Neural cell (in vitro differentiated cells): ENCODE results near the gene PSEN1. TPM values are rescaled to one million over a fixed set of nuclear protein-coding genes. Genes with fewer than 3 reads are reported as not detected.
"Not testable (repeated sequence)": the region's sequence is repeated elsewhere in the genome, so short reads cannot be mapped to it uniquely, and the experiment has no call there.

ENCODE experiments used
- H2AFZ ChIP-seq: fragments of 200-600, 300-800 bp; sonication (generic), shearing (Covaris generic); 2 replicates; pipeline ENCODE4 v1.6.0; 2014; ENCODE audit warnings: low read depth, mild to moderate bottlenecking, antibody characterized with exemption, low read length, moderate library complexity
- H3F3A ChIP-seq: fragments of 200-600 bp; shearing (Covaris generic); 2 replicates; pipeline ENCODE4 v1.6.1; 2016; ENCODE audit warnings: mild to moderate bottlenecking, moderate library complexity, mixed read lengths, antibody characterized with exemption, low read length; ENCODE audit not compliant: insufficient read depth, poor library complexity, severe bottlenecking
- H3K27ac ChIP-seq: fragments of 200-600, 300-800 bp; sonication (generic), shearing (Covaris generic); 2 replicates; pipeline ENCODE4 v1.5.1; 2014; ENCODE audit warnings: mild to moderate bottlenecking, low read length, moderate library complexity
- H3K27me3 ChIP-seq: fragments of 300-800, 200-600 bp; sonication (generic), shearing (Covaris generic); 2 replicates; pipeline ENCODE4 v1.6.0; 2014; ENCODE audit warnings: mild to moderate bottlenecking, low read depth, low read length, moderate library complexity; ENCODE audit not compliant: insufficient read depth
- H3K36me3 ChIP-seq: fragments of 300-800, 200-600 bp; sonication (generic), shearing (Covaris generic); 2 replicates; pipeline ENCODE4 v1.5.1; 2014; ENCODE audit warnings: mild to moderate bottlenecking, antibody characterized with exemption, low read length, moderate library complexity; ENCODE audit not compliant: insufficient read depth
- H3K4me2 ChIP-seq: fragments of 300-800, 200-600 bp; sonication (generic), shearing (Covaris generic); 2 replicates; pipeline ENCODE4 v1.6.0; 2014; ENCODE audit warnings: mild to moderate bottlenecking, low read length
- H3K4me3 ChIP-seq: fragments of 300-800, 200-600 bp; sonication (generic), shearing (Covaris generic); 2 replicates; pipeline ENCODE4 v1.5.1; 2014; ENCODE audit warnings: mild to moderate bottlenecking, low read length, moderate library complexity
- H3K79me2 ChIP-seq: fragments of 200-600 bp; shearing (Covaris generic); replicated peaks from 2 replicates; pipeline ENCODE4 v1.6.0; 2014; ENCODE audit warnings: mild to moderate bottlenecking, low read length, moderate library complexity; ENCODE audit not compliant: insufficient read depth
- H3K9ac ChIP-seq: fragments of 300-800, 200-600 bp; sonication (generic), shearing (Covaris generic); 2 replicates; pipeline ENCODE4 v1.6.1; 2016; ENCODE audit warnings: mild to moderate bottlenecking, low read length, mixed read lengths
- H3K9me2 ChIP-seq: fragments of 200-600 bp; shearing (Covaris generic); 2 replicates; pipeline ENCODE4 v1.6.1; 2016; ENCODE audit warnings: mild to moderate bottlenecking, low read length, mixed read lengths; ENCODE audit not compliant: insufficient read depth
- H3K9me3 ChIP-seq: fragments of 200-600, 300-800 bp; sonication (generic), shearing (Covaris generic); 2 replicates; pipeline ENCODE4 v1.6.1; 2016; ENCODE audit warnings: mild to moderate bottlenecking, mixed run types, low read length, moderate library complexity, mixed read lengths
- H4K20me1 ChIP-seq: fragments of 200-600 bp; shearing (Covaris generic); 2 replicates; pipeline ENCODE4 v1.6.1; 2016; ENCODE audit warnings: mild to moderate bottlenecking, mixed run types; ENCODE audit not compliant: insufficient read depth
- CTCF ChIP-seq: fragments of 450-650 bp; IDR thresholded peaks from 2 replicates; pipeline ENCODE4 v1.5.1; 2014; ENCODE audit warnings: antibody characterized with exemption, mild to moderate bottlenecking, moderate library complexity; ENCODE audit not compliant: poor library complexity, severe bottlenecking
- EP300 ChIP-seq: fragments of 450-650 bp; conservative IDR thresholded peaks from 2 replicates; pipeline ENCODE4 v1.6.1; 2014; ENCODE audit warnings: antibody characterized with exemption, mild to moderate bottlenecking, moderate library complexity; ENCODE audit not compliant: poor library complexity, severe bottlenecking
- EZH2 ChIP-seq: fragments of 200-600, 300-800 bp; shearing (Covaris generic), sonication (generic); IDR thresholded peaks from 2 replicates; pipeline ENCODE4 v1.6.1; 2014; ENCODE audit warnings: antibody characterized with exemption, low read length, borderline replicate concordance, mild to moderate bottlenecking; ENCODE audit not compliant: insufficient read depth, poor library complexity, severe bottlenecking
- MXI1 ChIP-seq: fragments of 450-650 bp; conservative IDR thresholded peaks from 2 replicates; pipeline ENCODE4 v1.6.1; 2014; ENCODE audit warnings: antibody characterized with exemption, mild to moderate bottlenecking; ENCODE audit not compliant: poor library complexity, severe bottlenecking
- POLR2AphosphoS5 ChIP-seq: IDR thresholded peaks from 2 replicates; pipeline ENCODE4 v1.6.1; 2012
- RAD21 ChIP-seq: fragments of 450-650 bp; conservative IDR thresholded peaks from 2 replicates; pipeline ENCODE4 v1.6.1; 2014; ENCODE audit warnings: antibody characterized with exemption, mild to moderate bottlenecking, moderate library complexity
- REST ChIP-seq: IDR thresholded peaks from 2 replicates; pipeline ENCODE4 v1.6.1; 2012; ENCODE audit warnings: borderline replicate concordance
- SMC3 ChIP-seq: fragments of 450-650 bp; conservative IDR thresholded peaks from 2 replicates; pipeline ENCODE4 v1.6.1; 2014; ENCODE audit warnings: antibody characterized with exemption, mild to moderate bottlenecking, moderate library complexity; ENCODE audit not compliant: poor library complexity
- TAF1 ChIP-seq: IDR thresholded peaks from 2 replicates; pipeline ENCODE4 v1.6.1; 2012; ENCODE audit warnings: low read depth
- polyA plus RNA-seq: library from polyadenylated mRNA; depleted of rRNA; stranded (reverse); fragments of >200 nt; gene quantifications from 2 replicates; pipeline ENCODE4 v1.2.3, GENCODE V29; 2014

PSEN1 gene
- polyA plus RNA-seq, 1 donor from 2014 or later = 40.3 TPM

DNA sequence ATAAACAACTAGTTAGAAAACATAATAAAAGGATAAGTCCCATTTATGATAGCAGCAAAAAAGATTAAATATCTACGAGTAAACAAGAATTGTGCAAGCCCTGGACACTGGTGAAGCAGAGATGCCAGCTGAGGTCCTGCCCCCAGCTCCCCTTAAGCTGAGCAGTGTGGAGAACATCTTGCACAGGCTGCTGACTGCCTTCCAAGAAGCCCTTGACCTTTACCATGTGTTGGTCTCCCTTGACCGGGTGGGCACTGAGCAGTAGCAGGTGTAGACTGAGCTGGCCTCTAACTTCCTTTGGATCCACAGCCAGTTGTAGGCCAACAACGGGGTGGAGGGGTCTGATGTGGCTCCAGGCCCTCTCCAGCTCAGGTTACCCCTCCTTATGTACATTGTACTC, 53.3 kb downstream of the PSEN1 start:
- no peaks in the 10 kb centered on the region for H3K9me3 ChIP-seq
- no peak for TF ChIP-seq TAF1
- no peak for TF ChIP-seq POLR2AphosphoS5
- no peak for TF ChIP-seq SMC3
- no peak for TF ChIP-seq EP300
- no peak for TF ChIP-seq MXI1
- no peak for TF ChIP-seq EZH2
- no peak for TF ChIP-seq RAD21
- TF ChIP-seq CTCF = no peak
- TF ChIP-seq REST = no peak
- H3K4me3 ChIP-seq = no peak overlapping the region
- H3K27me3 ChIP-seq = no peaks in the 10 kb centered on the region
- H3K4me2 ChIP-seq = no peak overlapping the region
- H3K36me3 ChIP-seq = peaks cover 10% of the 10 kb centered on the region
- H3K79me2 ChIP-seq = no peaks in the 10 kb centered on the region
- no peak overlapping the region for H2AFZ ChIP-seq
- H3K27ac ChIP-seq = no peak overlapping the region
- no peaks in the 10 kb centered on the region for H4K20me1 ChIP-seq
- no peaks in the 10 kb centered on the region for H3K9me2 ChIP-seq
- no peak overlapping the region for H3K9ac ChIP-seq
- H3F3A ChIP-seq = no peaks in the 10 kb centered on the region

GRCh38 chr14:73191441-73191840, 55.1 kb downstream of the PSEN1 start:
- H3K9ac ChIP-seq = no peak overlapping the region
- H3K27ac ChIP-seq = no peak overlapping the region
- no peaks in the 10 kb centered on the region for H3K9me3 ChIP-seq
- no peak overlapping the region for H3K4me2 ChIP-seq
- H2AFZ ChIP-seq = no peak overlapping the region
- no peaks in the 10 kb centered on the region for H3K27me3 ChIP-seq
- H3K79me2 ChIP-seq = no peaks in the 10 kb centered on the region
- no peaks in the 10 kb centered on the region for H4K20me1 ChIP-seq
- no peaks in the 10 kb centered on the region for H3K9me2 ChIP-seq
- TF ChIP-seq MXI1 = no peak
- TF ChIP-seq EZH2 = no peak
- no peak for TF ChIP-seq REST
- no peak for TF ChIP-seq TAF1
- no peak for TF ChIP-seq POLR2AphosphoS5
- no peak for TF ChIP-seq SMC3
- no peak for TF ChIP-seq RAD21
- TF ChIP-seq CTCF = no peak
- TF ChIP-seq EP300 = no peak
- H3K4me3 ChIP-seq = no peak overlapping the region
- H3F3A ChIP-seq = no peaks in the 10 kb centered on the region
- H3K36me3 ChIP-seq = peaks cover 10% of the 10 kb centered on the region

DNA sequence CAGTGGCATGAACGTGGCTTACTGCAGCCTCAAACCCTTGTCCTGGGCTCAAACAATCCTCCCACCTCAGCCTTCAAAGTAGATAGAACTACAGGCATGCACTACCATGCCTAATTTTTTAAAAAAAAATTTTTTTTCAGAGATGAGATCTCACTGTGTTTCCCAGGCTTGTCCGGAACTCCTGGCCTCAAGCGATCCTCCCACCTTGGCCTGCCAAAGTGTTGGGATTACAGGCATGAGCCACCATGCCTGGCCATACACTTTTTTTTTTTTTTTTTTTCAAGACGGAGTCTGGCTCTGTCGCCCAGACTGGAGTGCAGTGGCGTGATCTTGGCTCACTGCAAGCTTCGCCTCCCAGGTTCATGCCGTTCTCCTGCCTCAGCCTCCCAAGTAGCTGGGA, 58.0 kb downstream of the PSEN1 start:
- not testable (repeated sequence) for H3K27ac ChIP-seq, H3K4me3 ChIP-seq, H3F3A ChIP-seq, H3K4me2 ChIP-seq, H3K9me3 ChIP-seq, H2AFZ ChIP-seq, H3K9ac ChIP-seq, H4K20me1 ChIP-seq, H3K9me2 ChIP-seq, H3K27me3 ChIP-seq, H3K79me2 ChIP-seq
- H3K36me3 ChIP-seq = peaks cover 15% of the 10 kb centered on the region
